HepG2 (cell line): ENCODE data around the gene AMBRA1.

Experiments used
- CHD2 ChIP-seq: IDR thresholded peaks from 2 replicates; pipeline ENCODE4 v1.6.1; 2011; ENCODE audit warnings: low read depth, low read length, improper control_type of control experiment
- FOXA3 ChIP-seq: IDR thresholded peaks from 2 replicates; pipeline ENCODE4 v1.6.1; 2016; ENCODE audit warnings: missing genetic modification reagents, missing compliant biosample characterization
- MAF1 ChIP-seq: sonication (generic); formaldehyde crosslinking; IDR thresholded peaks from 2 replicates; pipeline ENCODE4 v1.5.0; 2020; ENCODE audit warnings: missing genetic modification reagents, borderline replicate concordance
- MED13 ChIP-seq: sonication (generic); formaldehyde crosslinking; IDR thresholded peaks from 2 replicates; pipeline ENCODE4 v1.5.0; 2020; ENCODE audit warnings: missing genetic modification reagents
- RAD21 ChIP-seq: fragments of 450-650 bp; formaldehyde crosslinking; IDR thresholded peaks from 2 replicates; pipeline ENCODE4 v1.5.0; 2020; ENCODE audit warnings: mild to moderate bottlenecking
- RFX5 ChIP-seq: IDR thresholded peaks from 2 replicates; pipeline ENCODE4 v1.6.1; 2011; ENCODE audit warnings: low read depth, low read length, improper control_type of control experiment
- SP2 ChIP-seq: sonication (generic); formaldehyde crosslinking; IDR thresholded peaks from 2 replicates; pipeline ENCODE4 v1.5.1; 2020; ENCODE audit warnings: mild to moderate bottlenecking, missing genetic modification reagents
- SRSF4 ChIP-seq: fragments of 200-400 bp; formaldehyde crosslinking; IDR thresholded peaks from one replicate; pipeline ENCODE4 v1.6.1; 2018; ENCODE audit warnings: mild to moderate bottlenecking, low read depth, low read length, moderate library complexity; ENCODE audit not compliant: poor library complexity, severe bottlenecking
- SRSF9 ChIP-seq: fragments of 200-400 bp; formaldehyde crosslinking; IDR thresholded peaks from 2 replicates; pipeline ENCODE4 v1.6.1; 2018; ENCODE audit warnings: borderline replicate concordance, mild to moderate bottlenecking, low read depth, low read length; ENCODE audit not compliant: insufficient read depth, poor library complexity, severe bottlenecking
- TCF7L2 ChIP-seq: IDR thresholded peaks from 2 replicates; pipeline ENCODE4 v1.6.1; 2011; ENCODE audit warnings: mild to moderate bottlenecking, low read depth, low read length, moderate library complexity
- TF ChIP-seq, protein P1 (sequence below): sonication (generic); formaldehyde crosslinking; IDR thresholded peaks from 2 replicates; pipeline ENCODE4 v1.5.1; 2020; ENCODE audit warnings: missing genetic modification reagents, mild to moderate bottlenecking, borderline replicate concordance

DNA sequence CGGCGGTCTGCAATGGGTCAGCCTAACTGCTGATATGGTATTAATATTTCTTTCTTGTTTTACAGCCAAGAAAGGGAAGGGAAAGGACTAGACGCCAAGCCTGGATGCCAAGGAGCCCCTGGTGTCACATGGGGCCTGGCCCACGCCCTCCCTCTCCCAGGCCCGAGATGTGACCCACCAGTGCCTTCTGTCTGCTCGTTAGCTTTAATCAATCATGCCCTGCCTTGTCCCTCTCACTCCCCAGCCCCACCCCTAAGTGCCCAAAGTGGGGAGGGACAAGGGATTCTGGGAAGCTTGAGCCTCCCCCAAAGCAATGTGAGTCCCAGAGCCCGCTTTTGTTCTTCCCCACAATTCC lies 210.4 kb downstream of the AMBRA1 start:
- no peak for TF ChIP-seq RAD21 (CRISPR knock-in tag)
- no peak for TF ChIP-seq SP2 (CRISPR knock-in tag)
- no peak for TF ChIP-seq MED13
- no peak for TF ChIP-seq SRSF4
- TF ChIP-seq RFX5: no peak
- no peak for TF ChIP-seq CHD2
- no peak for TF ChIP-seq SRSF9
- no peak for TF ChIP-seq MAF1 (CRISPR knock-in tag)
- TF ChIP-seq, protein P1, sequence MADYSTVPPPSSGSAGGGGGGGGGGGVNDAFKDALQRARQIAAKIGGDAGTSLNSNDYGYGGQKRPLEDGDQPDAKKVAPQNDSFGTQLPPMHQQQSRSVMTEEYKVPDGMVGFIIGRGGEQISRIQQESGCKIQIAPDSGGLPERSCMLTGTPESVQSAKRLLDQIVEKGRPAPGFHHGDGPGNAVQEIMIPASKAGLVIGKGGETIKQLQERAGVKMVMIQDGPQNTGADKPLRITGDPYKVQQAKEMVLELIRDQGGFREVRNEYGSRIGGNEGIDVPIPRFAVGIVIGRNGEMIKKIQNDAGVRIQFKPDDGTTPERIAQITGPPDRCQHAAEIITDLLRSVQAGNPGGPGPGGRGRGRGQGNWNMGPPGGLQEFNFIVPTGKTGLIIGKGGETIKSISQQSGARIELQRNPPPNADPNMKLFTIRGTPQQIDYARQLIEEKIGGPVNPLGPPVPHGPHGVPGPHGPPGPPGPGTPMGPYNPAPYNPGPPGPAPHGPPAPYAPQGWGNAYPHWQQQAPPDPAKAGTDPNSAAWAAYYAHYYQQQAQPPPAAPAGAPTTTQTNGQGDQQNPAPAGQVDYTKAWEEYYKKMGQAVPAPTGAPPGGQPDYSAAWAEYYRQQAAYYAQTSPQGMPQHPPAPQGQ (CRISPR knock-in tag): no peak
- TF ChIP-seq FOXA3 (CRISPR knock-in tag): no peak
- no peak for TF ChIP-seq TCF7L2
